ENCODE measurements around the gene PARD3B.

PARD3B gene

DNA sequence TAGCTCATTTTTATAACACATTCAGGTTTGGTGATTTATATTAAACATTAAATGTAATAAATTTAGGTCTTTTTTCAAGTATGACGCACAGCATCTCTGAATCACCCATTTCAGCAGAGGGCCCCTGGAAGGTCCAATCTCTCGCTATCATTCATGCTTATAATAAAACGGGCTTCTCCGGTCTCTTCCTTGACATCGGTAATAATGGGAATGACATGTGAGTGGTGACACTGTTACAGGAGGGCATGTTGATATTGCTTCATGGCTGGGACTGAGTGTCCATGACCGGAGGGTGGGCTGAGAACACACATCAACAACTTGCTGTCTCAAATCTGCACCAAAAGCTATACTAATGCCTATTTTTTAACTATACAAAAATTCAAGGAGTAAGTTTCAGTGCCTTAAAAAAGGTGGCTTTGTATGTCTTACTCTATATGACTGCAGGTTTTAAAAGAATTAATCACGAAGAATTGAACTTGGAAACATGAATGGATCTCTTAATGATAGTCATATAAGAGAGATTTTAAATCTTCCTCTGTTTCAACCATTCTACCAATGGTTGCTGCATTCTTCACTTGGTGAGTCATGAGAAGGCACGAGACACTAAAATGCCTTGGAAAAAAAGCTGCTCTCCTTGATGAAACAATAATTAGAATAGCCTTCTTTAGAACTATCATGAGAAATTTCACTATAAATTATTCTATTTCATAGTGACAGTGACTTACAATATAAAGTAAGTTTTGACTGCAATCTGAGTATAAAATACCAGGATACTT lies 1035.1 kb downstream of the PARD3B start:
- H3K27ac ChIP-seq = no peak overlapping the region
- no peak for DNase-seq (ENCODE audit: low spot score)
- TF ChIP-seq, protein P1, sequence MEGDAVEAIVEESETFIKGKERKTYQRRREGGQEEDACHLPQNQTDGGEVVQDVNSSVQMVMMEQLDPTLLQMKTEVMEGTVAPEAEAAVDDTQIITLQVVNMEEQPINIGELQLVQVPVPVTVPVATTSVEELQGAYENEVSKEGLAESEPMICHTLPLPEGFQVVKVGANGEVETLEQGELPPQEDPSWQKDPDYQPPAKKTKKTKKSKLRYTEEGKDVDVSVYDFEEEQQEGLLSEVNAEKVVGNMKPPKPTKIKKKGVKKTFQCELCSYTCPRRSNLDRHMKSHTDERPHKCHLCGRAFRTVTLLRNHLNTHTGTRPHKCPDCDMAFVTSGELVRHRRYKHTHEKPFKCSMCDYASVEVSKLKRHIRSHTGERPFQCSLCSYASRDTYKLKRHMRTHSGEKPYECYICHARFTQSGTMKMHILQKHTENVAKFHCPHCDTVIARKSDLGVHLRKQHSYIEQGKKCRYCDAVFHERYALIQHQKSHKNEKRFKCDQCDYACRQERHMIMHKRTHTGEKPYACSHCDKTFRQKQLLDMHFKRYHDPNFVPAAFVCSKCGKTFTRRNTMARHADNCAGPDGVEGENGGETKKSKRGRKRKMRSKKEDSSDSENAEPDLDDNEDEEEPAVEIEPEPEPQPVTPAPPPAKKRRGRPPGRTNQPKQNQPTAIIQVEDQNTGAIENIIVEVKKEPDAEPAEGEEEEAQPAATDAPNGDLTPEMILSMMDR (conservative IDR thresholded peaks at IDR 0.05; ENCODE audit: low read depth) = no peak
- CTCF ChIA-PET = interaction anchor here (0.6 kb wide), 1 partner anchor 317 kb away, joined by 3 read pairs; no protein-coding TSS in a partner anchor
- POLR2A ChIA-PET (ENCODE audit: low non-redundant PET) = no interaction called here

DNA sequence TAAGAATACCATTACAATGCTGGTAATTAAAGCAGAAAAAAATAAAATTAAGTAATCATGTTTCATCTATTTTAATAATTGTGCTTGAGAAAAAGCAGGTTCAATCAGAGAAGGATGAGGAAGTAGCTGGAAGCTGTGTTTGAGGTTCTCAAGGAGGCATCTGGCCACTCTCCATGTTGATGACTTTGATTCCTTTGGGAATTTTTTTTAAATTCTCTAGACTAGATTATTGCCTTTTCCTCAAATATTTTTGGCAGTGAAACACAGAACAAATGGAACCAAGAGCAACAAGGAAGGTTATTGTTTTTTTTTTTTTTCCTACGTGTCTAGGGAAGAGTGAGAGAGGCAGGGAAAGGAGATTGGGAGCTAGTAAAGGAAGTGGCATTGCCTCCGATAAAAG lies 1037.1 kb downstream of the PARD3B start:
- CTCF ChIA-PET = no interaction called here
- DNase-seq (ENCODE audit: low spot score) = no peak
- POLR2A ChIA-PET (ENCODE audit: low non-redundant PET) = no interaction called here
- H3K27ac ChIP-seq = no peak overlapping the region
- TF ChIP-seq, protein P1 (conservative IDR thresholded peaks at IDR 0.05; ENCODE audit: low read depth) = no peak

DNA sequence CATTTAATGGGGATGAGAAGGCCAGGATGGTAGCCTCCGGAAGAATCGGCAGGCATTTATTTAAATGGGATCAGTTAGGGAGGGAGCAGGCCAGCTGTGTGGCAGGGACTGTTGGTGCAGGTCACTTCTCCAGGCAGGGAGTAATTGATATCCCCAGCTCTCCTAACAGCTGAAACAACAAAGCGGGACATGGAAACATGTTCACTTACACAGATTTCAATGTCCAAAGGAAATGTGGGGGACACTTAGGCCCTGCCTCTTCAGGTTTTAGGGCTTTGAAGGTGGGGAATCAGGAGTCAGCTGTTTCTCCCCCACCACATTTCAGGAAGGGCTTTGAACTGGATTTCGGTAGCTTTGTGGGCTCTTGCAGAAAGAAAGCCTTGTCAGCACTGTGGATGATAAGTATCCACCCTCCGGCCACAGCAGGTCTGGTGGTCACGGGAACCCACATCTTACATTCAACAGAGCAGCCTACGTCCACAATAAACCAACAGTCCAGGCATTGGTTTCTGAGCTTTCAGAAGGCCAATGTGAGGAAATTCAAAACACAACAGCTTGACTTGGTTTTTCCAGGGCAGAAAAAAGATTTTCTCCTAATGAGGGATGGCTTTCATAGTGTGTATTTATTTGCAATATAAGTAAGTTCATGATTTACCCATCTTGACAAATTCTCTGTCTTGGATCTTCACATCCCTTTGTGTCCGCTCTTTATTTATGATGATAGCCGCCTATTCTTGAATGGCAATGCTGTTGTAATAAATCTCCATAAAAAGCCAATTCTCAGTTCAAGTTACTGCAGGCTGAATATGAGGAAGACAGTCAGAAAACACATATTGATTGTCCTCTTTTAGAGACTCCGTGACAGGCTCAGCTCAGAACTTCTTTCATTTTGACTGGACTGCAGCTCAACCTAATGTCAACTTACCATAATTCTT lies 1040.4 kb downstream of the PARD3B start:
- no peak for DNase-seq (ENCODE audit: low spot score)
- ChIA-PET POLR2A (ENCODE audit: low non-redundant PET) (no interaction called here), CTCF (no interaction called here)
- no peak overlapping the region for H3K27ac ChIP-seq
- TF ChIP-seq, protein P1 (conservative IDR thresholded peaks at IDR 0.05; ENCODE audit: low read depth) = no peak

DNA sequence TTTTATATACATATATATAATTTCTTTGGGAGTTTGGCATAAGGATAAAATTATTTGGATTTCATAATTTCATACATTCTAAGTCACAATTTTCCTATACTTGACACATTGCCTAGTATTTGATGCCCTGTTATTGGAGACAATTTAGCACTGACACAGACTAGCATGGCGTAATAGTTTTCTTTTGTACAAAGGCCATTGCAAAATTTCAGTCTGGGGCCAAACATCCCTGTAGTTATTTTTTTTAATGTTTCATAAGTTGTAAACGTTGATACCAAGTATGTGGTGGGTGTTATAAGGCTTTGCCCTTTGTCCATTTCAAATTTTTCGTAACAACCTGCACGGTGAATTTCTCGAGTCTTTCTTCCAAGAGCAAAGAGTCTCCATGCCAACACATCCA lies 1041.4 kb downstream of the PARD3B start:
- H3K27ac ChIP-seq = no peak overlapping the region
- CTCF ChIA-PET = no interaction called here
- POLR2A ChIA-PET (ENCODE audit: low non-redundant PET) = no interaction called here
- TF ChIP-seq, protein P1 (conservative IDR thresholded peaks at IDR 0.05; ENCODE audit: low read depth) = no peak
- DNase-seq (ENCODE audit: low spot score) = no peak

DNA sequence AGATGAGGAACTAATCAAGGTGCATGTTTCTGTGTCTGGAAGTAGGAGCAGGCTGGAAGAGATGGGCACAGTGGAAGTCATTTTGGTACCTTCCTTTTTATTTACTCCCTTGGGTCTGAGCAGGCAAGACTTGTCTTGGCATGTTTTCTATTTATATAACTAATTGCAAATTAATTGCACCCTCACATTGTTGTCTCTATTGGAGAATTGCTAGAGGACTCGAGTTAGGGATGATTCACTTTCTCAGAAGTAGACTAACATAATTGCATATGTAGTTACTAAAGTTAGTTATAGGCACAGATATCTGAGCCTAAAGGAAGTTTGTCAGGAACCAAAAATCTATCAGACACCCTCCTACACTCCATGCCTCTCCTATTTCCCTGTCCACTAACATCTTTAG lies 1044.2 kb downstream of the PARD3B start:
- ChIA-PET CTCF (interaction anchor here (1.0 kb wide), 1 partner anchor 11 kb away, joined by 5 read pairs; no protein-coding TSS in a partner anchor), POLR2A (ENCODE audit: low non-redundant PET) (no interaction called here)
- no peak for DNase-seq (ENCODE audit: low spot score)
- TF ChIP-seq, protein P1 (conservative IDR thresholded peaks at IDR 0.05; ENCODE audit: low read depth) = no peak
- H3K27ac ChIP-seq = no peak overlapping the region

DNA sequence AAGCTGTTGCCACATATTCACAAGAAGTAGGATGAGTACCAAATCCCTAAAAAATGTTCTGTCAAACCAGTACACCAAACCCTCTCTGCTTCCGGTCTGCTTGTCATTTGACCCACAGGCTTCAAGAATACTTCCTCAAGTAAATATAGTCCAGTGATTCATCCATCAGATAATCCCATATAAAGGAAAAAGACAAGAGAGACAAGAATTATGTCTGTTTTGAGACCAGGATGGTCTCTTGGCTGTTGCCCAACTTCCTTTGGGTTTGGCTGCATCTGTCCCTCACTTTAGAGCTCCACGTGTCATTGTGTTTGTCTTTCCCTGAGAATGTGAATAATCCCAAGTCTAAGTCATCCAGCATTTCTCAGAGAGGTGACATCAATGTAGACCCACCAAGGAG lies 1045.5 kb downstream of the PARD3B start:
- no peak for DNase-seq (ENCODE audit: low spot score)
- ChIA-PET CTCF (no interaction called here), POLR2A (ENCODE audit: low non-redundant PET) (no interaction called here)
- TF ChIP-seq, protein P1 (conservative IDR thresholded peaks at IDR 0.05; ENCODE audit: low read depth) = no peak
- H3K27ac ChIP-seq = no peak overlapping the region

All from RWPE1 (cell line).